Measurements from ENCODE around the gene GJD2. TPM values are rescaled to one million over a fixed set of nuclear protein-coding genes. Genes with fewer than 3 reads are reported as not detected.

Gene GJD2
- total and polyA plus RNA-seq, 3 donors from 2014 or later, result 0.11 to 0.16 TPM; not detected in 1

GRCh38 chr15:34721157-34721801 lies 33.5 kb downstream of the GJD2 start:
- TF ChIP-seq CTCF (IDR thresholded peaks at IDR 0.05), result no peak
- no peak for TF ChIP-seq POLR2A (IDR thresholded peaks at IDR 0.05)
- H3K9me3 ChIP-seq, result no peaks in the 10 kb centered on the region
- H3K36me3 ChIP-seq (ENCODE audit: low read depth, missing control alignments), result no peaks in the 10 kb centered on the region
- H3K27me3 ChIP-seq, result no peaks in the 10 kb centered on the region
- 51 to 73% methylated on average over 7 of the region's 7 CpGs for WGBS, 2 donors
- H3K4me3 ChIP-seq, result peak overlapping the region; percentile 16 to 32
- no peak overlapping the region for H3K27ac ChIP-seq
- DNase-seq, result no peak
- intact Hi-C loops (cut with DNase I; ENCODE audit: low total_unique reads), result no loop called here
- no peaks in the 10 kb centered on the region for H3K4me1 ChIP-seq

DNA sequence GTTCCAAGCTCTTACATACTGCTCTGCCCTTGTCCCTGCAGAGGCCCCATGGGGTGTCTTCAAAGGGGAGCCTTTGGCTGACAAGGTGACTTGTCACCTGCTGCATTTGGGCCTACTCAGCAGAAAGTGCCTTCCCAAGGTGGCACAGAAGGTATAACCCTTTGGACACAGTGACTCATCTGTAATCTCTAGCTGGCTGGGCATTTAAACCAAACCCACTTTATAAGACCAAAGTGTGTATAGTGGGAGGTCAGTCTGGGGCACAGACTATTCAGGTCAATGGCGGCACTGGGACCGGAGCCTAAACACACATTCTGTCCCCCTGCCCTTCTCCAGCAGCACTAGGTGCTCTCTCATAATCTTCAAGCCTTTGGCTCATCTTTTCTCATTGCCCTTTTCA lies 35.1 kb downstream of the GJD2 start:
- no peak for DNase-seq
- H3K4me3 ChIP-seq, result no peak overlapping the region
- TF ChIP-seq CTCF (IDR thresholded peaks at IDR 0.05) (no peak), POLR2A (IDR thresholded peaks at IDR 0.05) (no peak)
- no peaks in the 10 kb centered on the region for H3K9me3 ChIP-seq
- intact Hi-C loops (cut with DNase I; ENCODE audit: low total_unique reads), result no loop called here
- no peak overlapping the region for H3K27ac ChIP-seq
- H3K36me3 ChIP-seq (ENCODE audit: low read depth, missing control alignments), result no peaks in the 10 kb centered on the region
- WGBS, 2 donors, result 62 to 68% methylated on average over 2 of the region's 2 CpGs
- H3K4me1 ChIP-seq, result no peaks in the 10 kb centered on the region
- no peaks in the 10 kb centered on the region for H3K27me3 ChIP-seq

GRCh38 chr15:34718681-34719665 lies 35.8 kb downstream of the GJD2 start:
- intact Hi-C loops (cut with DNase I; ENCODE audit: low total_unique reads), result no loop called here
- H3K4me1 ChIP-seq, result no peaks in the 10 kb centered on the region
- H3K4me3 ChIP-seq, result no peak overlapping the region
- 92 to 100% methylated on average over 1 of the region's 1 CpG for WGBS, 2 donors
- DNase-seq, result no peak
- H3K27ac ChIP-seq, result no peak overlapping the region
- no peak for TF ChIP-seq POLR2A (IDR thresholded peaks at IDR 0.05)
- TF ChIP-seq CTCF (IDR thresholded peaks at IDR 0.05), result no peak
- no peaks in the 10 kb centered on the region for H3K36me3 ChIP-seq (ENCODE audit: low read depth, missing control alignments)
- no peaks in the 10 kb centered on the region for H3K27me3 ChIP-seq
- no peaks in the 10 kb centered on the region for H3K9me3 ChIP-seq

DNA sequence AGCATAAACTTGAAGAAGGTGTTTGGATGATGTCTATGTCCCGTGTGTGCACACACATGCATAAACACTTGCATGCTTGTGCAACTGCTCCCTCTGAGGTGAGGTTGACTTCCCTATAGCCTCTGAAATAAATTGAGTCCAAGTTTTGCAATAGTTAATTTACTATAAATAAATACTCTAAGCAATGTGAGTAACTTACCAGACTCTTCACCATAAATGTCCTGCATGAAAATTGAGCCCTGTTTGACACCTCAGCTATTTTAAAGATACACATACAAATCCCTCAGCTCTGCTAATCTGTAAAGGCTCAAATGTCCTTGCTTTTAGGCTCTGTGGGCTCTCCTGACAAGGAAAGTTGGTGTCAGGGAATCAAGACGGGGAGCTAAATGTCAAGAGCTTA lies 37.1 kb downstream of the GJD2 start:
- H3K27ac ChIP-seq, result no peak overlapping the region
- H3K27me3 ChIP-seq, result no peaks in the 10 kb centered on the region
- H3K4me1 ChIP-seq, result no peaks in the 10 kb centered on the region
- intact Hi-C loops (cut with DNase I; ENCODE audit: low total_unique reads), result no loop called here
- H3K4me3 ChIP-seq, result no peak overlapping the region
- TF ChIP-seq POLR2A (IDR thresholded peaks at IDR 0.05) (no peak), CTCF (IDR thresholded peaks at IDR 0.05) (no peak)
- H3K36me3 ChIP-seq (ENCODE audit: low read depth, missing control alignments), result no peaks in the 10 kb centered on the region
- H3K9me3 ChIP-seq, result no peaks in the 10 kb centered on the region
- no peak for DNase-seq
- 58 to 85% methylated on average over 2 of the region's 2 CpGs for WGBS, 2 donors
